SK-N-SH (cell line): ENCODE measurements around the gene KDM5C. TPM values are rescaled to one million over a fixed set of nuclear protein-coding genes. Genes with fewer than 3 reads are reported as not detected.

ENCODE experiments used
- CTCF ChIA-PET: fragments of 300-600, 350-600 bp; formaldehyde crosslinking; extraction: SDS; loops from one replicate; lab custom pipeline; 2021; lab: Yijun Ruan, JAX
- POLR2A ChIA-PET: fragments of 350-600 bp; sonication (Branson Sonifier 250); formaldehyde crosslinking; extraction: SDS; loops from one replicate; lab custom pipeline; 2020; ENCODE audit warnings: antibody characterized with exemption, inconsistent platforms; lab: Yijun Ruan, JAX
- DNase-seq: peaks from one replicate; pipeline ENCODE4 v3.0.0; 2012
- H2AFZ ChIP-seq: fragments of 200-600 bp; sonication (generic); 2 replicates; pipeline ENCODE4 v1.8.1; 2016; ENCODE audit warnings: antibody characterized with exemption, mild to moderate bottlenecking, low read depth
- H3F3A ChIP-seq: fragments of 200-600 bp; sonication (generic); replicated peaks from 2 replicates; pipeline ENCODE3; 2016; ENCODE audit warnings: antibody characterized with exemption, mild to moderate bottlenecking; ENCODE audit not compliant: insufficient read depth
- H3K27ac ChIP-seq, 2 experiments: fragments of 200-500 bp in 1 of 2; fragments of 200-600 bp in 1 of 2; sonication (Bioruptor generic) in 1 of 2; sonication (generic), shearing (Covaris generic) in 1 of 2; 2 replicates each; pipeline versions ENCODE4 v1.5.1 to v1.6.1; 2014 to 2016; ENCODE audit warnings: low read depth in 2 of 2, inconsistent platforms in 1 of 2, low read length in 1 of 2, mild to moderate bottlenecking in 1 of 2, mixed read lengths in 1 of 2
- H3K27me3 ChIP-seq: fragments of 200-600 bp; sonication (generic), shearing (Covaris generic); 2 replicates; pipeline ENCODE4 v1.6.1; 2016; ENCODE audit warnings: mixed run types; ENCODE audit not compliant: insufficient read depth
- H3K36me3 ChIP-seq, 2 experiments: fragments of 200-500 bp in 1 of 2; fragments of 200-600 bp in 1 of 2; sonication (Bioruptor generic) in 1 of 2; sonication (generic) in 1 of 2; replicated peaks in 1 of 2; 2 replicates each; pipeline versions ENCODE3 to v1.5.1; 2014 to 2016; ENCODE audit warnings: low read length in 1 of 2, mild to moderate bottlenecking in 1 of 2; ENCODE audit not compliant: insufficient read depth in 2 of 2, control insufficient read depth in 1 of 2
- H3K4me1 ChIP-seq, 2 experiments: fragments of 200-500 bp in 1 of 2; fragments of 200-600 bp in 1 of 2; sonication (Bioruptor generic) in 1 of 2; sonication (generic), shearing (Covaris generic) in 1 of 2; 2 replicates each; pipeline versions ENCODE4 v1.5.1 to v1.6.1; 2014 to 2016; ENCODE audit warnings: low read depth in 1 of 2, low read length in 1 of 2, mixed run types in 1 of 2; ENCODE audit not compliant: insufficient read depth in 2 of 2, control insufficient read depth in 1 of 2
- H3K4me2 ChIP-seq: fragments of 200-600 bp; sonication (generic), shearing (Covaris generic); 2 replicates; pipeline ENCODE4 v1.6.1; 2017; ENCODE audit warnings: mixed run types
- H3K4me3 ChIP-seq, 2 experiments: fragments of 200-500 bp in 1 of 2; fragments of 200-600 bp in 1 of 2; sonication (Bioruptor generic) in 1 of 2; sonication (generic), shearing (Covaris generic) in 1 of 2; 2 replicates each; pipeline versions ENCODE4 v1.5.1 to v1.8.1; 2014 to 2016; ENCODE audit warnings: low read depth in 2 of 2, inconsistent platforms in 1 of 2, low read length in 1 of 2, mild to moderate bottlenecking in 1 of 2, mixed read lengths in 1 of 2, moderate library complexity in 1 of 2
- H3K79me2 ChIP-seq: fragments of 200-600 bp; sonication (generic); 2 replicates; pipeline ENCODE4 v1.8.1; 2017; ENCODE audit warnings: mild to moderate bottlenecking; ENCODE audit not compliant: insufficient read depth
- H3K9ac ChIP-seq: fragments of 200-600 bp; sonication (generic); 2 replicates; pipeline ENCODE4 v1.6.1; 2017; ENCODE audit warnings: mixed run types
- H3K9me2 ChIP-seq: fragments of 200-600 bp; sonication (generic); 2 replicates; pipeline ENCODE4 v1.6.1; 2017; ENCODE audit warnings: mixed run types
- H3K9me3 ChIP-seq: fragments of 200-600 bp; sonication (generic); 2 replicates; pipeline ENCODE4 v1.6.1; 2017; ENCODE audit warnings: mixed run types, mild to moderate bottlenecking, moderate library complexity
- H4K20me1 ChIP-seq: fragments of 200-600 bp; sonication (generic); 2 replicates; pipeline ENCODE4 v1.6.1; 2017; ENCODE audit warnings: mild to moderate bottlenecking, mixed run types; ENCODE audit not compliant: insufficient read depth
- CTCF ChIP-seq: fragments of 200-600 bp; sonication (generic); IDR thresholded peaks from 2 replicates; pipeline ENCODE4 v1.6.1; 2017; ENCODE audit warnings: antibody characterized with exemption, mild to moderate bottlenecking, moderate library complexity
- ELF1 ChIP-seq: IDR thresholded peaks from 2 replicates; pipeline ENCODE4 v1.4.0; 2012
- FOXM1 ChIP-seq: IDR thresholded peaks from 2 replicates; pipeline ENCODE4 v1.4.0; 2012; ENCODE audit warnings: low read depth, mild to moderate bottlenecking
- RAD21 ChIP-seq: IDR thresholded peaks from 2 replicates; pipeline ENCODE4 v1.6.1; 2012; ENCODE audit warnings: mild to moderate bottlenecking, low read length
- REST ChIP-seq: IDR thresholded peaks from 2 replicates; pipeline ENCODE4 v1.6.1; 2012; ENCODE audit warnings: mild to moderate bottlenecking, low read depth, low read length, moderate library complexity
- RXRA ChIP-seq: IDR thresholded peaks from 2 replicates; pipeline ENCODE4 v1.4.0; 2012; ENCODE audit warnings: low read depth, mild to moderate bottlenecking, borderline replicate concordance
- WGBS: methylation state at CpG from one replicate; pipeline ENCODE4 v1.1.6; 2017; ENCODE audit warnings: low lambda C conversion rate; 5-methylcytosine and 5-hydroxymethylcytosine counted together
- polyA plus RNA-seq, 3 experiments: library from polyadenylated mRNA; depleted of rRNA; stranded (reverse); fragments of >200 nt; gene quantifications; 2 replicates each; pipeline ENCODE4 v1.2.3, GENCODE V29; 2012
- TF ChIP-seq, protein P1 (sequence below): fragments of 150-350 bp; IDR thresholded peaks from 2 replicates; pipeline ENCODE4 v1.6.1; 2016; ENCODE audit warnings: mild to moderate bottlenecking, low read depth, low read length

The KDM5C gene
- polyA plus RNA-seq, 1 of the 3 experiments (the other 2 are of a cell fraction): 76.6 TPM

- Histone ChIP-seq H3K9ac (no peak overlapping the region), H2AFZ (no peak overlapping the region), H3K4me1 (no peaks in the 10 kb centered on the region), H3K4me2 (no peak overlapping the region), H3K36me3 (peaks cover 0 to 2% of the 10 kb centered on the region in 2 experiments), H3K79me2 (no peaks in the 10 kb centered on the region), H3F3A (no peaks in the 10 kb centered on the region), H3K9me2 (no peaks in the 10 kb centered on the region), H3K4me3 (no peak overlapping the region), H3K9me3 (no peaks in the 10 kb centered on the region), H4K20me1 (no peaks in the 10 kb centered on the region), H3K27ac (no peak overlapping the region), H3K27me3 (no peaks in the 10 kb centered on the region)
- TF ChIP-seq REST (no peak), RAD21 (no peak), CTCF (peak; percentile 42; the same call in 1 of the 2 replicates)
- no peak for DNase-seq
- WGBS: 56% methylated on average over 6 of the region's 6 CpGs
- CTCF ChIA-PET: interaction anchor here (1.0 kb wide), 1 partner anchor 74 kb away, joined by 4 read pairs; no protein-coding TSS in a partner anchor
- POLR2A ChIA-PET: no interaction called here
Observed at GRCh38 chrX:53239474-53239873, 14.5 kb upstream of the KDM5C start.

- DNase-seq: no peak
- Histone ChIP-seq H3K79me2 (no peaks in the 10 kb centered on the region), H2AFZ (no peak overlapping the region), H3K9me2 (no peaks in the 10 kb centered on the region), H3K27me3 (0 out of 2 replicates have a peak, but pooled peaks cover 4% of the 10 kb centered on the region)
- POLR2A ChIA-PET: no interaction called here
- TF ChIP-seq ELF1 (no peak), RXRA (no peak), FOXM1 (no peak)
- TF ChIP-seq, protein P1, sequence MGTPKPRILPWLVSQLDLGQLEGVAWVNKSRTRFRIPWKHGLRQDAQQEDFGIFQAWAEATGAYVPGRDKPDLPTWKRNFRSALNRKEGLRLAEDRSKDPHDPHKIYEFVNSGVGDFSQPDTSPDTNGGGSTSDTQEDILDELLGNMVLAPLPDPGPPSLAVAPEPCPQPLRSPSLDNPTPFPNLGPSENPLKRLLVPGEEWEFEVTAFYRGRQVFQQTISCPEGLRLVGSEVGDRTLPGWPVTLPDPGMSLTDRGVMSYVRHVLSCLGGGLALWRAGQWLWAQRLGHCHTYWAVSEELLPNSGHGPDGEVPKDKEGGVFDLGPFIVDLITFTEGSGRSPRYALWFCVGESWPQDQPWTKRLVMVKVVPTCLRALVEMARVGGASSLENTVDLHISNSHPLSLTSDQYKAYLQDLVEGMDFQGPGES: no peak
- TF ChIP-seq, all 33 proteins: peak for 0
- H3K9me3 ChIP-seq: no peaks in the 10 kb centered on the region
- WGBS: 51% methylated on average over 8 of the region's 10 CpGs
- CTCF ChIA-PET: interaction anchor here (0.7 to 2.1 kb wide), 3 partner anchors 20 to 80 kb away, joined by 3 to 7 read pairs (median 4); no protein-coding TSS in a partner anchor
- H4K20me1 ChIP-seq: no peaks in the 10 kb centered on the region
- no peak overlapping the region for H3K27ac ChIP-seq
- H3K4me1 ChIP-seq: no peaks in the 10 kb centered on the region
- no peak overlapping the region for H3K9ac ChIP-seq
- H3K36me3 ChIP-seq: peaks cover 0 to 2% of the 10 kb centered on the region in 2 experiments
- no peaks in the 10 kb centered on the region for H3F3A ChIP-seq
- H3K4me3 ChIP-seq: no peak overlapping the region
- H3K4me2 ChIP-seq: no peak overlapping the region
Observed at GRCh38 chrX:53237056-53237455, 12.0 kb upstream of the KDM5C start.
